ENCODE data around the gene SFMBT1.

SFMBT1 gene

DNA sequence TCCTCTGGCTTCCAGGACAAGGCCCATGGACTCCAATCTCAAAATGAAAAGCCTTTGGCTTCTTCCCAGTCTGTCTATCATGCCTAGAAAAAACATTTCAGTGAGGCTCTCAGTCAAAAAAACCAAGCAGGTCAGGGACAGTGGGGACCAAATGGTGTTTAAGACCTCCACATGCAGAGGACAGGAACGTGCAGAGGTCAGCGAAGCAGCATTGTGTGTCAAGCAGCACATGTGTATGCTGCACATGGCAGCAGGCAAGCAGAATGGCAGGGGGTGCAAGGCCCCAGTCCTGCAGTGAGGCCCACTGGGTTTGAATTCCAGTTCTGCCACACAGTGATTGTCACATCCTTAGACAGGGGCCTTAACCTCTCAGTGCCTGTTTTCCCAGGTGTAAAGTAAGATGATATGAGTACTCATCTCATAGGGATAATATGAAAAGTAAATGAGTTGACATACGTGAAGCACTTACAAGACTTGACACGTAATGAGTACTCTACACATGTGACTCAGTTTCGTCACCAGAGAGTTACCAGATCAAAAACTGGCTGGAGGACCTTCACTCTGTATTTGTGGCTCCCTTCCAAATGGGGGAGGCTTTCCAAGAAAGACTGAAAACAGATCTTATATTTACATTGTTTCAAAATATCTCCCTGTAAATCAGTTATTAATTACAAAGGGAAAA is 159.7 kb downstream of the SFMBT1 start:
- no peak for DNase-seq
- H3K4me3 ChIP-seq (ENCODE audit: insufficient read depth in 1 of 2, low read depth in 1 of 2, low read length in 2 of 2): no peak overlapping the region
- no peak overlapping the region for H2AFZ ChIP-seq (ENCODE audit: low read depth, low read length)

DNA sequence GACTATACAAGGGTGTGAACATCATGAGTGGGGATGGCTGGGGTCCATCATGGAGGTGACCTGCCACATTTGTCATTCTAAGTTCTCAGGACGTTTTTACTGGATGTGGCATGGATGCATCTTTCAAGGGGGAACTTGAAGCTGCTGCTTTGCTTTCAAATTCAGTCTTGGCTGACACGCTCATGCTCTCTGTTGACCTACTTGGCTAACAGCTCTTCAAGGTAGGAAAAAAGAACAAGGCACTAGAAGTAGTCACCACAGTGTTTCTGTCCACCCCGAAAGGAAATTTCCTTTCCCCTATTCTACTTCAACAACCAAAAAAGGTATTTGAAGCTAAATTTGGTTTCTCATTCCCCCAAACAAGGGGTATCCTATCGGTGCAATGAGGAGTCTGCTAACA is 163.5 kb downstream of the SFMBT1 start:
- H4K8ac ChIP-seq (ENCODE audit: low read length): no peak overlapping the region
- no peak overlapping the region for H2BK12ac ChIP-seq (ENCODE audit: low read length in 2 of 2)
- no peak overlapping the region for H4K91ac ChIP-seq (ENCODE audit: low read length)
- peaks cover 34% of the 10 kb centered on the region for H3K79me1 ChIP-seq (replicated peaks; ENCODE audit: low read length, poor library complexity, severe bottlenecking)
- peaks cover 6% of the 10 kb centered on the region for H3K9me3 ChIP-seq (ENCODE audit: control insufficient read depth, low read length)
- H2BK15ac ChIP-seq (ENCODE audit: low read depth, poor library complexity, severe bottlenecking): no peak overlapping the region
- H3K4me3 ChIP-seq (ENCODE audit: insufficient read depth in 1 of 2, low read depth in 1 of 2, low read length in 2 of 2): no peak overlapping the region
- peaks cover 1% of the 10 kb centered on the region for H3K4me1 ChIP-seq (ENCODE audit: control insufficient read depth, insufficient read depth, low read depth, low read length)
- DNase-seq: no peak
- H3K14ac ChIP-seq (ENCODE audit: low read length in 2 of 2): no peak overlapping the region
- no peak overlapping the region for H2AFZ ChIP-seq (ENCODE audit: low read depth, low read length)
- H3K4ac ChIP-seq (ENCODE audit: low read depth in 1 of 2, low read length in 2 of 2): no peak overlapping the region
- H3K18ac ChIP-seq (ENCODE audit: low read depth in 1 of 2, low read length in 2 of 2): no peak overlapping the region
- no peak overlapping the region for H3K4me2 ChIP-seq (ENCODE audit: low read length, poor library complexity, severe bottlenecking)
- H3K9ac ChIP-seq (ENCODE audit: low read length): no peak overlapping the region
- no peak overlapping the region for H3K23ac ChIP-seq (ENCODE audit: low read length in 2 of 2)
- H3K27ac ChIP-seq (ENCODE audit: low read length, poor library complexity, severe bottlenecking): no peak overlapping the region
- H2BK5ac ChIP-seq (ENCODE audit: low read depth, low read length, poor library complexity, severe bottlenecking): no peak overlapping the region
- peaks cover 13 to 23% of the 10 kb centered on the region in 2 experiments for H3K36me3 ChIP-seq (ENCODE audit: control insufficient read depth in 1 of 2, insufficient read depth in 2 of 2, low read depth in 1 of 2, low read length in 2 of 2)
- H3K27me3 ChIP-seq (ENCODE audit: control insufficient read depth in 1 of 2, insufficient read depth in 1 of 2, low read length in 2 of 2): no peaks in the 10 kb centered on the region
- WGBS: 94% methylated on average over 4 of the region's 4 CpGs
- no peak overlapping the region for H2BK120ac ChIP-seq (ENCODE audit: low read depth, low read length)
- no peak overlapping the region for H2AK5ac ChIP-seq (ENCODE audit: low read length, severe bottlenecking)

More for the DNA sequence above, 159.7 kb downstream of the SFMBT1 start:
- H4K8ac ChIP-seq (ENCODE audit: low read length): peak overlapping the region; percentile 66
- peaks cover 6% of the 10 kb centered on the region for H3K9me3 ChIP-seq (ENCODE audit: control insufficient read depth, low read length)
- no peak overlapping the region for H3K9ac ChIP-seq (ENCODE audit: low read length)
- no peaks in the 10 kb centered on the region for H3K27me3 ChIP-seq (ENCODE audit: control insufficient read depth in 1 of 2, insufficient read depth in 1 of 2, low read length in 2 of 2)
- H3K4me2 ChIP-seq (ENCODE audit: low read length, poor library complexity, severe bottlenecking): no peak overlapping the region
- 94% methylated on average over 5 of the region's 5 CpGs for WGBS
- no peak overlapping the region for H2AK5ac ChIP-seq (ENCODE audit: low read length, severe bottlenecking)
- H4K91ac ChIP-seq (ENCODE audit: low read length): no peak overlapping the region
- H3K79me1 ChIP-seq (replicated peaks; ENCODE audit: low read length, poor library complexity, severe bottlenecking): peaks cover 39% of the 10 kb centered on the region
- H3K27ac ChIP-seq (ENCODE audit: low read length, poor library complexity, severe bottlenecking): no peak overlapping the region
- H3K4me1 ChIP-seq (ENCODE audit: control insufficient read depth, insufficient read depth, low read depth, low read length): peaks cover 6% of the 10 kb centered on the region
- H2BK15ac ChIP-seq (ENCODE audit: low read depth, poor library complexity, severe bottlenecking): no peak overlapping the region
- no peak overlapping the region for H3K4ac ChIP-seq (ENCODE audit: low read depth in 1 of 2, low read length in 2 of 2)
- H3K36me3 ChIP-seq (ENCODE audit: control insufficient read depth in 1 of 2, insufficient read depth in 2 of 2, low read depth in 1 of 2, low read length in 2 of 2): peaks cover 10 to 16% of the 10 kb centered on the region in 2 experiments
- H3K14ac ChIP-seq (ENCODE audit: low read length in 2 of 2): no peak overlapping the region
- H2BK12ac ChIP-seq (ENCODE audit: low read length in 2 of 2): no peak overlapping the region
- no peak overlapping the region for H3K23ac ChIP-seq (ENCODE audit: low read length in 2 of 2)
- H3K18ac ChIP-seq (ENCODE audit: low read depth in 1 of 2, low read length in 2 of 2): no peak overlapping the region
- H2BK120ac ChIP-seq (ENCODE audit: low read depth, low read length): no peak overlapping the region
- no peak overlapping the region for H2BK5ac ChIP-seq (ENCODE audit: low read depth, low read length, poor library complexity, severe bottlenecking)

DNA sequence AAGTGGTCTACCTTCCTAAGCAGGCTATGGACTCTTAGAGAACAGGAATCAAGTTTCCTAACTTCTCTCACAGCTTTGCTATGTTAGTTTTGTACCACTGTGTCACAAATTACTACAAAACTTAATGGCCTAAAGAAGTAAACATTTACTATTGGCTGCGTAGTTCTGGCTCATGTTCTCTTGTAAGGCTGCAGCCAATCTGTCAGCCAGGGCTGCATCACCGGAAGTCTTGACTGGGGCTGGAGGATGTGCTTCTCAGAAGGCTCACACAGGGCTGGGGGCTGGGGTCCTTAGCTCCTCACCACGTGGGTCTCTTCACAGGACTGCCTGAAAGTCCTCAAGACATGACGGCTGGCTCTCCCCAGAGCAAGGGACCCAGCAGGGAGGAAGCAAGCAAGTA is 164.0 kb downstream of the SFMBT1 start:
- H3K9me3 ChIP-seq (ENCODE audit: control insufficient read depth, low read length): peaks cover 6% of the 10 kb centered on the region
- H3K79me1 ChIP-seq (replicated peaks; ENCODE audit: low read length, poor library complexity, severe bottlenecking): peaks cover 34% of the 10 kb centered on the region
- DNase-seq: peak; percentile 25
- no peaks in the 10 kb centered on the region for H3K4me1 ChIP-seq (ENCODE audit: control insufficient read depth, insufficient read depth, low read depth, low read length)
- no peak overlapping the region for H3K14ac ChIP-seq (ENCODE audit: low read length in 2 of 2)
- H3K23ac ChIP-seq (ENCODE audit: low read length in 2 of 2): no peak overlapping the region
- no peak overlapping the region for H3K4ac ChIP-seq (ENCODE audit: low read depth in 1 of 2, low read length in 2 of 2)
- 62% methylated on average over 4 of the region's 4 CpGs for WGBS
- H2BK15ac ChIP-seq (ENCODE audit: low read depth, poor library complexity, severe bottlenecking): no peak overlapping the region
- H3K4me3 ChIP-seq (ENCODE audit: insufficient read depth in 1 of 2, low read depth in 1 of 2, low read length in 2 of 2): no peak overlapping the region
- H2BK12ac ChIP-seq (ENCODE audit: low read length in 2 of 2): no peak overlapping the region
- peaks cover 15 to 23% of the 10 kb centered on the region in 2 experiments for H3K36me3 ChIP-seq (ENCODE audit: control insufficient read depth in 1 of 2, insufficient read depth in 2 of 2, low read depth in 1 of 2, low read length in 2 of 2)
- H2AFZ ChIP-seq (ENCODE audit: low read depth, low read length): no peak overlapping the region
- H3K4me2 ChIP-seq (ENCODE audit: low read length, poor library complexity, severe bottlenecking): no peak overlapping the region
- H3K27me3 ChIP-seq (ENCODE audit: control insufficient read depth in 1 of 2, insufficient read depth in 1 of 2, low read length in 2 of 2): no peaks in the 10 kb centered on the region
- H4K91ac ChIP-seq (ENCODE audit: low read length): no peak overlapping the region
- H3K27ac ChIP-seq (ENCODE audit: low read length, poor library complexity, severe bottlenecking): no peak overlapping the region
- no peak overlapping the region for H2BK120ac ChIP-seq (ENCODE audit: low read depth, low read length)
- no peak overlapping the region for H2BK5ac ChIP-seq (ENCODE audit: low read depth, low read length, poor library complexity, severe bottlenecking)
- H2AK5ac ChIP-seq (ENCODE audit: low read length, severe bottlenecking): no peak overlapping the region
- H3K18ac ChIP-seq (ENCODE audit: low read depth in 1 of 2, low read length in 2 of 2): no peak overlapping the region
- H4K8ac ChIP-seq (ENCODE audit: low read length): peak overlapping the region; percentile 40
- H3K9ac ChIP-seq (ENCODE audit: low read length): no peak overlapping the region

DNA sequence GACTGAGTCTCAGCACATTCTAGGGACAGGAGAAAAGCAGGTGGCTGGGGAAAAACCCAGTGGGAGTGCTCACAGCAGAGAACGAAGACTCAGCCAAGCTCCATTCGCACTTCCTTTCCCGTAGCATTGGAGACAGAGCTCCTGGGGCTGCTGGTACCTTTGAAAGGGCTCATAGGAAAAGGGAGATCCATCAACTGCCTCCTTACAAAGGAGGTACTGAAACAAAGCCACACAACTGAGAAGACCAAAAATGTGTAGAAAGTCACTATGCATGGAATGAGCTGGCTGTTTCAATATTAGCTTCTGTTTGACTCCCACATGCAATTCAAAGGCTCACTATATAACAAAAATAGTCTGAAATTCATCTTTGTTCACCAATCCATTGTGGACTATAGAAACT is 165.4 kb downstream of the SFMBT1 start:
- H3K9ac ChIP-seq (ENCODE audit: low read length): no peak overlapping the region
- H3K79me1 ChIP-seq (replicated peaks; ENCODE audit: low read length, poor library complexity, severe bottlenecking): peaks cover 31% of the 10 kb centered on the region
- H2AK5ac ChIP-seq (ENCODE audit: low read length, severe bottlenecking): no peak overlapping the region
- peaks cover 6% of the 10 kb centered on the region for H3K9me3 ChIP-seq (ENCODE audit: control insufficient read depth, low read length)
- no peak overlapping the region for H3K4ac ChIP-seq (ENCODE audit: low read depth in 1 of 2, low read length in 2 of 2)
- H2BK12ac ChIP-seq (ENCODE audit: low read length in 2 of 2): no peak overlapping the region
- peaks cover 10 to 17% of the 10 kb centered on the region in 2 experiments for H3K36me3 ChIP-seq (ENCODE audit: control insufficient read depth in 1 of 2, insufficient read depth in 2 of 2, low read depth in 1 of 2, low read length in 2 of 2)
- WGBS: 86% methylated on average over 3 of the region's 3 CpGs
- H3K23ac ChIP-seq (ENCODE audit: low read length in 2 of 2): no peak overlapping the region
- no peak overlapping the region for H4K8ac ChIP-seq (ENCODE audit: low read length)
- H2BK5ac ChIP-seq (ENCODE audit: low read depth, low read length, poor library complexity, severe bottlenecking): no peak overlapping the region
- no peak overlapping the region for H2AFZ ChIP-seq (ENCODE audit: low read depth, low read length)
- H3K14ac ChIP-seq (ENCODE audit: low read length in 2 of 2): no peak overlapping the region
- no peak overlapping the region for H3K18ac ChIP-seq (ENCODE audit: low read depth in 1 of 2, low read length in 2 of 2)
- H3K4me2 ChIP-seq (ENCODE audit: low read length, poor library complexity, severe bottlenecking): no peak overlapping the region
- no peaks in the 10 kb centered on the region for H3K27me3 ChIP-seq (ENCODE audit: control insufficient read depth in 1 of 2, insufficient read depth in 1 of 2, low read length in 2 of 2)
- H3K27ac ChIP-seq (ENCODE audit: low read length, poor library complexity, severe bottlenecking): no peak overlapping the region
- H3K4me3 ChIP-seq (ENCODE audit: insufficient read depth in 1 of 2, low read depth in 1 of 2, low read length in 2 of 2): no peak overlapping the region
- no peak overlapping the region for H4K91ac ChIP-seq (ENCODE audit: low read length)
- no peak for DNase-seq
- no peak overlapping the region for H2BK120ac ChIP-seq (ENCODE audit: low read depth, low read length)
- no peak overlapping the region for H2BK15ac ChIP-seq (ENCODE audit: low read depth, poor library complexity, severe bottlenecking)
- H3K4me1 ChIP-seq (ENCODE audit: control insufficient read depth, insufficient read depth, low read depth, low read length): peaks cover 2% of the 10 kb centered on the region

Data from mesenchymal stem cell (in vitro differentiated cells and primary cell).